ENCODE results near the gene RABGGTA. TPM values are rescaled to one million over a fixed set of nuclear protein-coding genes. Genes with fewer than 3 reads are reported as not detected.
A peak's percentile ranks its signal among the peaks of the same experiment; 100 is the strongest.

Gene RABGGTA
- total RNA-seq, 2 experiments from 2014 or later, result 24.3 to 27.3 TPM

DNA sequence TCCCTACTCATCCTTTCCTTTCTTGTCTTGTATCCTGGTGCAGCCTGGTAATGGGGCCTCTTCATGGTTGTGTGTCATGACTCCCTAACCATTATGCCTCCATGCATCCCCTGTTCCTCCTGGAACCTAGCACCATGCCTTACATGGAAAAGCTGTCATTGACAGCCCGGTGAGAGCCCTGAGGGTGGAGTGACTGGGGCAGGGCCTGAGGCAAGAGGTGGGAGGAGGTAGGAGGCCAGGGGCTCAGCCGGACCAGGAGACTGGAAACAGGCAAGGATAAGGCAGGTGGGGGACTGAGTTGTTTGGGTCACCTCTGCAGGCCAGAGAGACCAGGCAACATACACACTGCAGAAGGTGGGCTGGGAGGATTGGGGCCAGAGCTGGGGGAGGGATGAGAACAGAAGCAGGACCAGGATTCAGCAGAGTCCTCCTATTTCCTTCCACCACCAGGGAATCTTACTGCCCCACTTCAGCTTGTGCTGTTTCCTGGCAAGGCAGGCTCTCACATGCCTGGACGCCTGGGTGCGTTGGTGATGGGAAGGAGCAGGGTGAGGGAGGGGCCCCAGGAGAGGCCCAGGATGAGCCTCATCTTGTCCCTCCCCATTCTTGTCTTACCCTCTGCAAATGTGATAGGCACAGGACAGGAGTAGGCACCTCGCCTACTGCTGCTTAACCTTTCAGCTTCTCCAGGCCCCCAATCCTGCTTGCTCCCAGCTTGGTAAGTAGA is 38.3 kb upstream of the RABGGTA start, which contains the start of gene LTB4R2:
LTB4R2 (plus strand) TSS at position 603 of the 727 bp plus-strand sequence. CDS start 525 bp downstream, outside the sequence.
- H3K4me2 ChIP-seq (ENCODE audit: low read length), result peak within 1 kb of the TSS; percentile 39; the same call in 1 of the 2 replicates
- no peak within 1 kb of the TSS for H3K27ac ChIP-seq (ENCODE audit: low read depth, low read length, poor library complexity, severe bottlenecking)
- intact Hi-C loops (cut with micrococcal nuclease; ENCODE audit: unreplicated experiment), result no loop called here
- no peaks in the 10 kb centered on the region for H3K9me3 ChIP-seq (ENCODE audit: low read length)
- H3K4me3 ChIP-seq (ENCODE audit: low read depth, low read length, poor library complexity, severe bottlenecking), result no peak within 1 kb of the TSS
- no peaks in the 10 kb centered on the region for H3K79me2 ChIP-seq (ENCODE audit: insufficient read depth, low read depth, low read length)
- TF ChIP-seq, protein P1, sequence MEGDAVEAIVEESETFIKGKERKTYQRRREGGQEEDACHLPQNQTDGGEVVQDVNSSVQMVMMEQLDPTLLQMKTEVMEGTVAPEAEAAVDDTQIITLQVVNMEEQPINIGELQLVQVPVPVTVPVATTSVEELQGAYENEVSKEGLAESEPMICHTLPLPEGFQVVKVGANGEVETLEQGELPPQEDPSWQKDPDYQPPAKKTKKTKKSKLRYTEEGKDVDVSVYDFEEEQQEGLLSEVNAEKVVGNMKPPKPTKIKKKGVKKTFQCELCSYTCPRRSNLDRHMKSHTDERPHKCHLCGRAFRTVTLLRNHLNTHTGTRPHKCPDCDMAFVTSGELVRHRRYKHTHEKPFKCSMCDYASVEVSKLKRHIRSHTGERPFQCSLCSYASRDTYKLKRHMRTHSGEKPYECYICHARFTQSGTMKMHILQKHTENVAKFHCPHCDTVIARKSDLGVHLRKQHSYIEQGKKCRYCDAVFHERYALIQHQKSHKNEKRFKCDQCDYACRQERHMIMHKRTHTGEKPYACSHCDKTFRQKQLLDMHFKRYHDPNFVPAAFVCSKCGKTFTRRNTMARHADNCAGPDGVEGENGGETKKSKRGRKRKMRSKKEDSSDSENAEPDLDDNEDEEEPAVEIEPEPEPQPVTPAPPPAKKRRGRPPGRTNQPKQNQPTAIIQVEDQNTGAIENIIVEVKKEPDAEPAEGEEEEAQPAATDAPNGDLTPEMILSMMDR (conservative IDR thresholded peaks at IDR 0.05; ENCODE audit: low read length), result no peak
- no peak for TF ChIP-seq EZH2phosphoT487 (IDR thresholded peaks at IDR 0.05; ENCODE audit: borderline replicate concordance, low read depth, low read length)
- H3K9me2 ChIP-seq (ENCODE audit: insufficient read depth, low read length), result no peaks in the 10 kb centered on the region
- ChIA-PET CTCF (ENCODE audit: unreplicated experiment) (interaction anchor here (0.9 kb wide), 1 partner anchor 34 kb away, joined by 3 read pairs; no protein-coding TSS in a partner anchor), POLR2A (interaction anchor here (0.7 to 2.5 kb wide), 3 partner anchors 8 to 39 kb away, joined by 3 to 9 read pairs (median 6); partner anchors contain the start of gene RABGGTA)
- H4K20me1 ChIP-seq (ENCODE audit: insufficient read depth, low read length), result no peaks in the 10 kb centered on the region
- H2AFZ ChIP-seq (ENCODE audit: low read length), result no peak within 1 kb of the TSS
- peaks cover 38% of the 10 kb centered on the region for H3K4me1 ChIP-seq (ENCODE audit: insufficient read depth, low read length, poor library complexity, severe bottlenecking)
- no peak for DNase-seq (ENCODE audit: low spot score)
- peaks cover 85% of the 10 kb centered on the region for H3K36me3 ChIP-seq (ENCODE audit: insufficient read depth, low read length)
- no TSS peak for BruUV-seq (replicated peaks)

DNA sequence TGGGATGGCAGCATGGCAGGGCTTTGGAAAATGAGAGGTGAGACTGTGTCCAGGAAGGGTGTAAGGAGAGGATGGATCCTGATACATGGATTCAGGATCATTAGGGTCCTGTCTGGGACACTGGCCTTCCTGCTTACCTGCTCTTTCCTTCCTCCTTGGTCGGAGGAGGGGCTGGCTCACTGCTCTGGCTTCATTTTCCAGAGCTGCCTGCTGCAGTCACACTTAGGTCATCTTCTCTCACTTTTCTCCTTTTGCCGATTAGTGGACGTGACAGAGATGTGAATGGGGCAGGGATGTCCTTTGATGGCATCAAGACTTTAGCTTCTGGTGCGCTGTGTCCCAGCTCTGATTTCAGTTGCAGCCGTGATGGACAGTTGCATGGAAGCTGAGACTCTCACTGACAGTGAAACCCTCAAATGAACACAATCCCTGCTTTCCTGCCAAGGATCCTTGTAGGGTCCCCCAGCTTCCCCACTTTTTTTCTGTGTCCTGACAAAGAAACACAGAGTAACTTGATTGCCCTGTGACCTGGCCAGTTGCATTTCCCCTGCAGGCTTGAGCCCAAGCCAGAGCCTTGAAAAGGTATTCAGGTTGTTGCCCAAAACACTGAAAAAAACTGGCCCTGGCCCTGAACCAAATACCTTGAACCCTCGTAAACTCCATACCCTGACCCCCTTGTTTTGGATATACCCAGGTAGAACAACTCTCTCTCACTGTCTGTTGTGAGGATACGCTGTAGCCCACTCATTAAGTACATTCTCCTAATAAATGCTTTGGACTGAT is 37.1 kb upstream of the RABGGTA start:
- peaks cover 32% of the 10 kb centered on the region for H3K4me1 ChIP-seq (ENCODE audit: insufficient read depth, low read length, poor library complexity, severe bottlenecking)

More for the DNA sequence above, 37.1 kb upstream of the RABGGTA start:
- no peak for DNase-seq (ENCODE audit: low spot score)
- no peaks in the 10 kb centered on the region for H3K79me2 ChIP-seq (ENCODE audit: insufficient read depth, low read depth, low read length)
- ChIA-PET POLR2A (interaction anchor here (0.6 to 1.4 kb wide), 6 partner anchors 9 to 476 kb away, joined by 3 to 6 read pairs (median 4); partner anchors contain the start of genes DHRS1 and NOP9), CTCF (ENCODE audit: unreplicated experiment) (interaction anchor here (0.7 to 3.1 kb wide), 6 partner anchors 33 to 134 kb away, joined by 3 to 17 read pairs (median 3); partner anchors contain the start of genes RABGGTA and TINF2)
- no peak overlapping the region for H3K27ac ChIP-seq (ENCODE audit: low read depth, low read length, poor library complexity, severe bottlenecking)
- H3K9me2 ChIP-seq (ENCODE audit: insufficient read depth, low read length), result no peaks in the 10 kb centered on the region
- peaks cover 86% of the 10 kb centered on the region for H3K36me3 ChIP-seq (ENCODE audit: insufficient read depth, low read length)
- H4K20me1 ChIP-seq (ENCODE audit: insufficient read depth, low read length), result no peaks in the 10 kb centered on the region
- intact Hi-C loops (cut with micrococcal nuclease; ENCODE audit: unreplicated experiment), result no loop called here
- no peak for TF ChIP-seq EZH2phosphoT487 (IDR thresholded peaks at IDR 0.05; ENCODE audit: borderline replicate concordance, low read depth, low read length)
- TF ChIP-seq, protein P1 (conservative IDR thresholded peaks at IDR 0.05; ENCODE audit: low read length), result peak; percentile 40; the same call in 1 of the 2 replicates
- no peak overlapping the region for H2AFZ ChIP-seq (ENCODE audit: low read length)
- no peak overlapping the region for H3K4me3 ChIP-seq (ENCODE audit: low read depth, low read length, poor library complexity, severe bottlenecking)
- H3K9me3 ChIP-seq (ENCODE audit: low read length), result no peaks in the 10 kb centered on the region
- no TSS peak for BruUV-seq (replicated peaks)
- no peak overlapping the region for H3K4me2 ChIP-seq (ENCODE audit: low read length)

Data from OCI-LY7 (cell line).